HL-60 (cell line): Measurements from ENCODE around the gene PSMD5.

Experiments
- GABPA ChIP-seq: IDR thresholded peaks from 2 replicates; pipeline ENCODE4 v1.6.1; 2012; ENCODE audit warnings: low read depth
- POLR2AphosphoS5 ChIP-seq: IDR thresholded peaks from 2 replicates; pipeline ENCODE4 v1.6.1; 2012; ENCODE audit warnings: low read depth
- REST ChIP-seq: IDR thresholded peaks from 2 replicates; pipeline ENCODE4 v1.6.1; 2012; ENCODE audit warnings: low read depth; ENCODE audit not compliant: insufficient replicate concordance
- TF ChIP-seq, protein P1 (sequence below): IDR thresholded peaks from one replicate; pipeline ENCODE4 v1.5.1; 2011; ENCODE audit warnings: low read length, control low read depth, inconsistent platforms; ENCODE audit not compliant: insufficient read depth

- TF ChIP-seq, protein P1, sequence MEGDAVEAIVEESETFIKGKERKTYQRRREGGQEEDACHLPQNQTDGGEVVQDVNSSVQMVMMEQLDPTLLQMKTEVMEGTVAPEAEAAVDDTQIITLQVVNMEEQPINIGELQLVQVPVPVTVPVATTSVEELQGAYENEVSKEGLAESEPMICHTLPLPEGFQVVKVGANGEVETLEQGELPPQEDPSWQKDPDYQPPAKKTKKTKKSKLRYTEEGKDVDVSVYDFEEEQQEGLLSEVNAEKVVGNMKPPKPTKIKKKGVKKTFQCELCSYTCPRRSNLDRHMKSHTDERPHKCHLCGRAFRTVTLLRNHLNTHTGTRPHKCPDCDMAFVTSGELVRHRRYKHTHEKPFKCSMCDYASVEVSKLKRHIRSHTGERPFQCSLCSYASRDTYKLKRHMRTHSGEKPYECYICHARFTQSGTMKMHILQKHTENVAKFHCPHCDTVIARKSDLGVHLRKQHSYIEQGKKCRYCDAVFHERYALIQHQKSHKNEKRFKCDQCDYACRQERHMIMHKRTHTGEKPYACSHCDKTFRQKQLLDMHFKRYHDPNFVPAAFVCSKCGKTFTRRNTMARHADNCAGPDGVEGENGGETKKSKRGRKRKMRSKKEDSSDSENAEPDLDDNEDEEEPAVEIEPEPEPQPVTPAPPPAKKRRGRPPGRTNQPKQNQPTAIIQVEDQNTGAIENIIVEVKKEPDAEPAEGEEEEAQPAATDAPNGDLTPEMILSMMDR = no peak
- TF ChIP-seq GABPA = no peak
- TF ChIP-seq POLR2AphosphoS5 = no peak
- TF ChIP-seq REST = no peak
Measured at GRCh38 chr9:120888626-120889025, 45.9 kb upstream of the PSMD5 start.
